ENCODE results near the gene DNAJC11.
A peak's percentile ranks its signal among the peaks of the same experiment; 100 is the strongest.
"Not testable (repeated sequence)": the region's sequence is repeated elsewhere in the genome, so short reads cannot be mapped to it uniquely, and the experiment has no call there.

DNAJC11 gene

GRCh38 chr1:6701437-6702153 is at the start of gene DNAJC11:
TSS of gene DNAJC11 (minus strand) at chr1:6701816. CDS start at chr1:6701800, 16 bp downstream.
- intact Hi-C loops (cut with DNase I): loop anchor here (5.0 kb wide), 2 partner anchors 81 to 144 kb away; partner anchors contain the start of gene TAS1R1
- DNase-seq: peak; percentile 77 to 97 (median 93)

GRCh38 chr1:6750490-6750889 is 48.9 kb upstream of the DNAJC11 start:
- no peak for DNase-seq
- intact Hi-C loops (cut with DNase I): no loop called here

- no peak for DNase-seq
- intact Hi-C loops (cut with DNase I): no loop called here
Observed at GRCh38 chr1:6747674-6748073, 46.1 kb upstream of the DNAJC11 start.

- DNase-seq: no peak
- intact Hi-C loops (cut with DNase I): no loop called here
Observed at GRCh38 chr1:6745073-6745472, 43.5 kb upstream of the DNAJC11 start.

GRCh38 chr1:6743189-6744101 is 41.8 kb upstream of the DNAJC11 start:
- peak in 22 of 42 donors; percentile 1 to 59 (median 19) for DNase-seq

GRCh38 chr1:6742676-6743188 is 41.1 kb upstream of the DNAJC11 start:
- intact Hi-C loops (cut with DNase I); DNase-seq: not testable (repeated sequence)

More at GRCh38 chr1:6743189-6744101, 41.8 kb upstream of the DNAJC11 start:
- intact Hi-C loops (cut with DNase I): no loop called here

- no peak for DNase-seq
- intact Hi-C loops (cut with DNase I): no loop called here
Observed at GRCh38 chr1:6738987-6739676, 37.5 kb upstream of the DNAJC11 start.

- intact Hi-C loops (cut with DNase I): no loop called here
- DNase-seq: no peak
Observed at GRCh38 chr1:6732942-6733341, 31.3 kb upstream of the DNAJC11 start.

- no peak for DNase-seq
- intact Hi-C loops (cut with DNase I): no loop called here
Observed at GRCh38 chr1:6731905-6732304, 30.3 kb upstream of the DNAJC11 start.

- intact Hi-C loops (cut with DNase I): no loop called here
- no peak for DNase-seq
Observed at GRCh38 chr1:6730880-6731279, 29.3 kb upstream of the DNAJC11 start.

- intact Hi-C loops (cut with DNase I): no loop called here
- no peak for DNase-seq
Observed at GRCh38 chr1:6730473-6730872, 28.9 kb upstream of the DNAJC11 start.

- peak in 40 of 42 donors; percentile 19 to 79 (median 52) for DNase-seq
- intact Hi-C loops (cut with DNase I): loop anchor here (10.0 kb wide), 1 partner anchor 917 kb away; no protein-coding TSS in a partner anchor
Observed at GRCh38 chr1:6727535-6727934, 25.9 kb upstream of the DNAJC11 start.

GRCh38 chr1:6726253-6726652 is 24.6 kb upstream of the DNAJC11 start:
- DNase-seq: no peak
- intact Hi-C loops (cut with DNase I): loop anchor here (10.0 kb wide), 1 partner anchor 919 kb away; no protein-coding TSS in a partner anchor

GRCh38 chr1:6724517-6725141 is 23.0 kb upstream of the DNAJC11 start:
- intact Hi-C loops (cut with DNase I): loop anchor here (10.0 kb wide), 1 partner anchor 920 kb away; no protein-coding TSS in a partner anchor
- no peak for DNase-seq

- intact Hi-C loops (cut with DNase I): loop anchor here (10.0 kb wide), 1 partner anchor 921 kb away; no protein-coding TSS in a partner anchor
Observed at GRCh38 chr1:6723621-6724428, 22.2 kb upstream of the DNAJC11 start.

GRCh38 chr1:6711174-6711573 is 9.6 kb upstream of the DNAJC11 start:
- intact Hi-C loops (cut with DNase I): no loop called here
- no peak for DNase-seq

More at GRCh38 chr1:6723621-6724428, 22.2 kb upstream of the DNAJC11 start:
- no peak for DNase-seq

GRCh38 chr1:6704746-6705145 is 3.1 kb upstream of the DNAJC11 start:
- no peak for DNase-seq
- intact Hi-C loops (cut with DNase I): loop anchor here (5.0 kb wide), 2 partner anchors 78 to 147 kb away; partner anchors contain the start of gene TAS1R1
